HEK293T (cell line): ENCODE measurements around the gene ZNF326.

Experiments used
- ELF4 ChIP-seq: fragments of 450-650 bp; IDR thresholded peaks from 2 replicates; pipeline ENCODE4 v1.6.1; 2017; ENCODE audit warnings: antibody characterized with exemption
- L3MBTL2 ChIP-seq: fragments of 450-650 bp; conservative IDR thresholded peaks from 2 replicates; pipeline ENCODE4 v1.6.1; 2016; ENCODE audit warnings: mild to moderate bottlenecking
- SP1 ChIP-seq: fragments of 450-650 bp; IDR thresholded peaks from 2 replicates; pipeline ENCODE4 v1.6.1; 2017

GRCh38 chr1:89950703-89951102 lies 44.2 kb upstream of the ZNF326 start:
- TF ChIP-seq SP1, result no peak
- TF ChIP-seq ELF4, result no peak
- no peak for TF ChIP-seq L3MBTL2
